Psoas muscle (tissue), 8 donors: Measurements from ENCODE around the gene ZNF496. TPM values are rescaled to one million over a fixed set of nuclear protein-coding genes. Genes with fewer than 3 reads are reported as not detected.
"Not testable (repeated sequence)": the region's sequence is repeated elsewhere in the genome, so short reads cannot be mapped to it uniquely, and the experiment has no call there.

ENCODE experiments used
- ATAC-seq, 4 donors: fragments of 200-7000 bp; cut with Tn5 transposase; one replicate each; pipeline ENCODE4 v1.9.1; 2020; ENCODE audit warnings: moderate library complexity in 3 of 4, mild to moderate bottlenecking in 2 of 4
- DNase-seq, 2 donors: peaks; one replicate each; pipeline ENCODE4 v3.0.0-alpha.2; 2020
- H3K27ac ChIP-seq: fragments of 200-600 bp; one replicate; pipeline ENCODE4 v1.8.0; 2022
- H3K27me3 ChIP-seq, 3 donors: fragments of 200-600 bp in 1 of 3; one replicate each; pipeline versions ENCODE4 v1.6.1 to v1.8.0; 2013 to 2022; ENCODE audit warnings: low read length in 2 of 3, mild to moderate bottlenecking in 2 of 3, moderate library complexity in 1 of 3; ENCODE audit not compliant: insufficient read depth in 3 of 3
- H3K36me3 ChIP-seq, 2 donors: fragments of 200-600 bp in 1 of 2; one replicate each; pipeline versions ENCODE4 v1.6.1 to v1.8.0; 2013 to 2022; ENCODE audit warnings: low read depth in 1 of 2, mild to moderate bottlenecking in 1 of 2, moderate library complexity in 1 of 2; ENCODE audit not compliant: insufficient read depth in 1 of 2
- H3K4me1 ChIP-seq: fragments of 200-600 bp; one replicate; pipeline ENCODE4 v1.8.0; 2022
- H3K4me3 ChIP-seq: fragments of 200-600 bp; one replicate; pipeline ENCODE4 v1.8.0; 2022; ENCODE audit warnings: mild to moderate bottlenecking
- H3K9me3 ChIP-seq: fragments of 200-600 bp; one replicate; pipeline ENCODE4 v1.8.0; 2022
- WGBS, 3 donors: extraction: QIAGEN DNeasy Blood & Tissue Kit; methylation state at CpG; one replicate each; pipeline versions ENCODE4 v1.1.6 to v1.1.7; 2013; 5-methylcytosine and 5-hydroxymethylcytosine counted together
- intact Hi-C, 2 donors: fragments of 100-400 bp; cut with DNase I; formaldehyde crosslinking; loops; one replicate each; pipeline versions ENCODE4 v1.11.0 to v1.14.2; 2022
- polyA plus RNA-seq, 3 donors: library from polyadenylated mRNA; stranded (reverse); fragments of 200-250 nt; gene quantifications; one replicate each; pipeline ENCODE4 v1.2.3, GENCODE V29; 2013
- total RNA-seq, 4 donors: library from RNA; stranded (reverse); fragmentation: NEBNext Ultra II Directional in 2 of 4; extraction: Animal tissue kit (Norgen Biotek cat#: 25700) in 2 of 4; gene quantifications; one replicate each; pipeline versions ENCODE4 v1.2.1 to v1.2.4, GENCODE V29; 2021 to 2023
- TF ChIP-seq, protein P1 (sequence below): fragments of 200-600 bp; IDR thresholded peaks from one replicate; pipeline ENCODE4 v1.8.0; 2022; ENCODE audit warnings: antibody characterized with exemption
- donor health status: healthy with polysubstance abuse.
- donor health status: DM: no; HTN: no; CAD: no; lungs with moderate emphysema.
- donor health status: Bipolar disorder and iron deficiency.
- donor health status: healthy.
- donor health status: DM: yes; HTN: yes; CAD: no.
- donor health status: DM: no; HTN: no; CAD: no.
- donor health status: DM: no; HTN: no; CAD: no.
- donor health status: DM: yes; HTN: yes; CAD: no.

Gene ZNF496
- total and polyA plus RNA-seq, 7 donors: 4.3 to 24.2 (median 19.5) TPM

DNA sequence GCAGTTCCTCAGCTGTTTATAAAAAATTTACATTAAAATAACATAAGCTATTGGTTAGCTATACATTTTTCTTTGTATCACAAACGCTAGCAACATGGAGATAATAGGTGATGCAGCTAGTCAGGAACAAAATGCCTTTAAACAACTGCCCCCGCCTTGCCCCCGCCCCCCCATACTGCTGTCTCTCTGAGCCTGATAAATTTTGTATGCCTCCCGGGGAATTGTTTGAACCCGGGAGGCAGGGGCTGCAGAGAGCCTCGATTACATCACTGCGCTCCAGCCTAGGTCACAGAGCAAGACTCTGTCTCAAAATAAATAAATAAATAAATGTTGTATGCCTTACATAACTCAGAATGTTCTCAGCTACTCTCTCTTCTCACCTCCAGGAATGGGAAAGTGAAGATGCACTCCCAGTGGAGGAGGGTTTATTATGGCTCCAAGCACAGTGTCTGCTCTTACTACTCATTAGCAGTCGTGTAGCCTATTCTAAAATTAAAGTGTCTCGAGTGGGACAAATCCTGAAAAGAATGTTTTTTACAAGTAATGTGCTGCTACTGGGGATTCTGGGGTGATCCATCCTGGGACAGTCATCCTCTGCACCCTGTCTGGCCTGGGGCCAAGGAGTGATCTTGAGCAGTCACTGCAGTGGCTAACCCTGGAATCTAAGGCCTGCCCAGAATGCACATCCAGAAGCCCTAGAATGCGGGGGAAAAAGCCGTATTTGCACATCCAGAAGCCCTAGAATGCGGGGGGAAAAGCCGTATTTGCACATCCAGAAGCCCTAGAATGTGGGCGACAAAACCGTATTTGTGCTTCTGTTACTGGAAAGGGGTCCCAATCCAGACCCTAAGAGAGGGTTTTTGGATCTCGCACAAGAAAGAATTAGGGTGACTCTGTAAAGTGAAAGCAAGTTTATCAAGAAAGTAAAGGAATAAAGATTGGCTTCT, 39.4 kb upstream of the ZNF496 start:
- intact Hi-C loops: loop anchor here in 1 of 2 donors (10.0 kb wide), 1 partner anchor 326 kb away; no protein-coding TSS in a partner anchor
- no peak for DNase-seq

DNA sequence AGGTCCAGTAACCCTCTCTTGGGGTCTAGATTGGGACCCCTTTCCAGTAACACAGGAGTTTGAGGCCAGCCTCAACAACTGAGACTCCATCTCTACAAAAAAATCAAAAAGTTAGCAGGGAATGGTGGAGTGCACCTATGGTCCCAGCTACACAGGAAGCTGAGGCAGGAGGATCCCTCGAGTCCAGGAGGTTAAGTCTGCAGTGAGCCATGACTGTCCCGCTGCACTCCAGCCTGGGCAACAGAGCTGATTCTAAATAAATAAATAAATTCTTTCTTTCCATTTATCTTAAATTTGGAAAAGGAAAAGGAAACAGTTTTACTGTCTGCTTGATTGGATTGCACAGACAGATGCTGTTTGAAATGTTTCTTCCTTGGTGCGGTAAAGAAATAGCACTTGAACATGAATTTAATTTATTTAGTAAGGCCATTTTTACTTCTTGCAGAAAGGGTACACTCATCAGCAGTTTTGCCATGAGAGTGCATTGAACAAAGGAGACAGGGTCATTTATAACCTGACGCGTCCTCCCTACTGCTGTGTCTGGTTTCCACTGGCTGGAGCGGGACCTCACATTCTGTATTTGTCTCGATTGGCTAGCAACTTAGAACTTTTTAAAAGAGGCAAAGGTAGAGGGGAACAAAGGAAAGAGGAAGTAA, 37.0 kb upstream of the ZNF496 start:
- WGBS, 3 donors: 54 to 61% (median 58%) methylated on average over 7 of the region's 7 CpGs
- Histone ChIP-seq H3K4me3 (no peak overlapping the region), H3K4me1 (no peaks in the 10 kb centered on the region), H3K27me3 (peaks cover 0 to 20% (median 2%) of the 10 kb centered on the region in 3 donors), H3K36me3 (no peaks in the 10 kb centered on the region), H3K27ac (no peak overlapping the region), H3K9me3 (no peaks in the 10 kb centered on the region)
- TF ChIP-seq, protein P1, sequence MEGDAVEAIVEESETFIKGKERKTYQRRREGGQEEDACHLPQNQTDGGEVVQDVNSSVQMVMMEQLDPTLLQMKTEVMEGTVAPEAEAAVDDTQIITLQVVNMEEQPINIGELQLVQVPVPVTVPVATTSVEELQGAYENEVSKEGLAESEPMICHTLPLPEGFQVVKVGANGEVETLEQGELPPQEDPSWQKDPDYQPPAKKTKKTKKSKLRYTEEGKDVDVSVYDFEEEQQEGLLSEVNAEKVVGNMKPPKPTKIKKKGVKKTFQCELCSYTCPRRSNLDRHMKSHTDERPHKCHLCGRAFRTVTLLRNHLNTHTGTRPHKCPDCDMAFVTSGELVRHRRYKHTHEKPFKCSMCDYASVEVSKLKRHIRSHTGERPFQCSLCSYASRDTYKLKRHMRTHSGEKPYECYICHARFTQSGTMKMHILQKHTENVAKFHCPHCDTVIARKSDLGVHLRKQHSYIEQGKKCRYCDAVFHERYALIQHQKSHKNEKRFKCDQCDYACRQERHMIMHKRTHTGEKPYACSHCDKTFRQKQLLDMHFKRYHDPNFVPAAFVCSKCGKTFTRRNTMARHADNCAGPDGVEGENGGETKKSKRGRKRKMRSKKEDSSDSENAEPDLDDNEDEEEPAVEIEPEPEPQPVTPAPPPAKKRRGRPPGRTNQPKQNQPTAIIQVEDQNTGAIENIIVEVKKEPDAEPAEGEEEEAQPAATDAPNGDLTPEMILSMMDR: no peak
- DNase-seq (no peak), ATAC-seq (no peak)
- intact Hi-C loops: no loop called here

More for the DNA sequence above, 39.4 kb upstream of the ZNF496 start:
- TF ChIP-seq, protein P1: no peak
- H3K4me3 ChIP-seq: no peak overlapping the region
- no peaks in the 10 kb centered on the region for H3K4me1 ChIP-seq
- no peaks in the 10 kb centered on the region for H3K9me3 ChIP-seq
- H3K27ac ChIP-seq: no peak overlapping the region
- H3K27me3 ChIP-seq: peaks cover 0 to 17% (median 5%) of the 10 kb centered on the region in 3 donors
- ATAC-seq: no peak
- no peaks in the 10 kb centered on the region for H3K36me3 ChIP-seq
- 75 to 80% (median 77%) methylated on average over 16 of the region's 16 CpGs for WGBS, 3 donors

DNA sequence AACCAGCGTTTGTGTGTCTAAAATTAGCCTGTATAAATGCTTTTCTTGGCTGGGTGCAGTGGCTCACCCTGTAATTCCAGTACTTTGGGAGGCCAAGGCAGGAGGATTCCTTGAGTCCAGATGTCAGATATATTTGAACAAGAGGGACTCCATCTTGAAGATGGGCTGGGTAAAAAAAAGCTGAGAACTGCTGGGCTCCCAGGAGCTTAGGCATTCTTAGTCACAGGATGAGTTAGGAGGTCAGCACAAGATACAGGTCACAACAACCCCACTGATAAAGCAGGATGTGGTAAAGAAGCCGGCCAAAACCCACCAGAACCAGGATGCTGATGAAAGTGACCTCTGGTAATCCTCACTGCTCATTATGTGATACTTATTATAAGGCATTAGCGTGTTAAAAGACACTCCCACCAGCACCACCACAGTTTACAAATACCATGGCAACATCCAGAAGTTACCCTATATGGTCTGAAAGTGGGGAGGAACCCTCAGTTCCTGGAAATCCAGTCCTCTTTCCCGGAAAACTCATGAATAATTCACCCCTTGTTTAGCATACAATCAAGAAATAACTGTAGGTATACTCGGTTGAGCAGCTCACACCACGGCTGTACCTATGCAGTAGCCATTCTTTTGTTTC, 36.2 kb upstream of the ZNF496 start:
- TF ChIP-seq, protein P1: no peak
- intact Hi-C loops: no loop called here
- ATAC-seq (no peak), DNase-seq (no peak)
- H3K27me3 ChIP-seq: peaks cover 0 to 20% (median 2%) of the 10 kb centered on the region in 3 donors
- no peak overlapping the region for H3K4me3 ChIP-seq
- H3K36me3 ChIP-seq: no peaks in the 10 kb centered on the region
- 48 to 51% (median 48%) methylated on average over 6 of the region's 6 CpGs for WGBS, 3 donors
- no peaks in the 10 kb centered on the region for H3K9me3 ChIP-seq
- no peak overlapping the region for H3K27ac ChIP-seq
- H3K4me1 ChIP-seq: no peaks in the 10 kb centered on the region

DNA sequence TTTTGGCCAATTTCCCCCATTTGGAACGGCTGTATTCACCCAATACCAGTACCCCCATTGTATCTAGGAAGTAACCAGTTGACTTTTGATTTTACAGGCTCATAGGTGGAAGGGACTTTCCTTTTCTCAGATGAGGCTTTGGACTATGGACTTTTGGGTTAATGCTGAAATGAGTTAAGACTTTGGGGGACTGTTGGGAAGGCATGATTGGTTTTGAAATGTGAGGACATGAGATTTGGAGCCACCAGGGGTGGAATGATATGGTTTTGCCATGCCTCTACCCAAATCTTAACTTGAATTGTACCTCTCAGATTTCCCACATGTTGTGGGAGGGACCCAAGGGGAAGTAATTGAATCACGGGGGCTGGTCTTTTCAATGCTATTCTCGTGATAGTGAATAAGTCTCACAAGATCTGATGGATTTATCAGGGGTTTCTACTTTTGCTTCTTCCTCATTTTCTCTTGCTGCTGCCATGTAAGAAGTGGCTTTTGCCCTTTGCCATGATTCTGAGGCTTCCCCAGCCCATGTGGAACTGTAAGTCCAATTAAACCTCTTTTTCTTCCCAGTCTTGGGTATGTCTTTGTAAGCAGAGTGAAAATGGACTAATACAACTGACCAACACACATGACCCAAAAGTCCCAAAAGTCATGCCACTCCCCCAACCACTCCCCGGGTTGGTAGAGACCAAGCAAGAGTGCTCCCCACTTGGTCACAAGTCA, 35.4 kb upstream of the ZNF496 start:
- Histone ChIP-seq H3K27me3 (peaks cover 0 to 20% (median 0%) of the 10 kb centered on the region in 3 donors), H3K4me3 (no peak overlapping the region), H3K4me1 (no peaks in the 10 kb centered on the region), H3K27ac (no peak overlapping the region), H3K9me3 (no peaks in the 10 kb centered on the region), H3K36me3 (no peaks in the 10 kb centered on the region)
- intact Hi-C loops: no loop called here
- no peak for DNase-seq
- 59 to 70% (median 63%) methylated on average over 4 of the region's 4 CpGs for WGBS, 3 donors
- TF ChIP-seq, protein P1: no peak
- ATAC-seq: no peak

DNA sequence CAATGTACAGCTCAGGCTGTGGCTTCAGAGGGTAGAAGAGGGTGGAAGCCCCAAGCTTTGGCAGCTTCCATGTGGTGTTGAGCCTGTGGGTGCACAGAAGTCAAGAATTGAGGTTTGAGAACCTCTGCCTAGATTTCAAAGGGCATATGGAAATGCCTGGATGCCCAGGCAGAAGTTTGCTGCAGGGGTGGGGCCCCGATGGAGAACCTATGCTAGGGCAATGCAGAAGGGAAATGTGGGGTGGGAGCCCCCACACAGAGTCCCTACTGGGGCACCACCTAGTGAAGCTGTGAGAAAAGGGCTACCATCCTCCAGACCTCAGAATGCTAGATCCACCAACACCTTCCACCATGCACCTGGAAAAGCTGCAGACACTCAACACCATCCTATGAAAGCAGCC, 34.7 kb upstream of the ZNF496 start:
- DNase-seq, H3K27ac ChIP-seq, H3K36me3 ChIP-seq, ATAC-seq, intact Hi-C loops, H3K4me3 ChIP-seq, H3K4me1 ChIP-seq, H3K9me3 ChIP-seq: not testable (repeated sequence)
- H3K27me3 ChIP-seq: peaks cover 0 to 20% (median 0%) of the 10 kb centered on the region in 3 donors
- WGBS, 3 donors: 95 to 100% (median 100%) methylated on average over 1 of the region's 1 CpG
